Measurements from ENCODE around the gene PGPEP1.
"Not testable (repeated sequence)": the region's sequence is repeated elsewhere in the genome, so short reads cannot be mapped to it uniquely, and the experiment has no call there.

Gene PGPEP1

DNA sequence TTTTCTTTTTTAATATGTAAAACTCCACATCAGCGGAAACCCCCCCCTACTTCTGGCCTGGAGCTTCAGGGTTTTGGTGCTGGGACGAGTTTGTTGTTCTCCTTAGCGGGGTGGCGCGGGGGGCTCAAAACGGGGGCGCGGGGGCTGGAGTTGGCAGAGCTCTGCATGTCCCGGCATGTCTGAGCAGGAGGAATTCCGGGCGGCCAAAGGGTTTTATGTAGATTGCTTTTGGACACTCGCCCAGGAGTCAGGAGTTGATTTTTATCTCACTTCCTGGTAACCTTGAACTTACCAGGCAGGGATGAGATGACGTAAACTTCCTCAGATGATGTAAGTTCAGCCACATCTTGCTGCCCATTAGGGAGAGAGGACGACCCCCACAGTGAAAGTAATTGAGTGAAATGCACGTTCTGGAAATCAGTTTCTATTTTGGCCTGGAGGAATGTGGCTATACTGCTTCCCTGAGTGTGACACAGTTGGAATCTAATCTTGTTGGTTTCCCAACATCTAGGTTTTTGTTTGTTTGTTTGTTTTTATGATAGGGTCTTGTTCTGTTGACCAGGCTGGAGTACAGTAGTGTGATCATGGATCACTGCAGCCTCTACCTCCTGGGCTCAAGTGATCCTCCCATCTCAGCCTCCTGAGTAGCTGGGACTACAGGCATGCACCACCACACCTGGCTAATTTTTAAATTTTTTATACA, 24.6 kb downstream of the PGPEP1 start:
- DNase-seq = peak; percentile 99

DNA sequence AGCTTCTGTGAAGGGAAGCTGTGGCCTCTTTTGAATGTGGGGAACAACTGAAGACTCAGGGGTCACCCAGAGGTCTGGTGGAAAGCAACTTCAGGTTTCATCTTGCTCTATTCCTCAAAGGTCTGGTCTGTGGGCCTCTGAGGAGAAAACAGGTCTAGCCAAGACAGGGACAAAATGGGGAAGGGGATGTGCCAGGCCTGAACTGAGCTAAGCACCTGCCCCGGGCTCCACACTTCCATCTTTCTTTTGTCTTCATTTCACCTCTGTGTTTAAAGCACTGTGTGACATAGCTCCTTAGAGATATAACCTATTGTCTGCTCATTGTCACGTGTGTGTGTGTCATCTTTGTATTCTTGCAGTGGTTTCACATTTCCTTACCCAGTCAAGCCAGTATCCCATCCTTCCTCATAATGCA, 25.6 kb downstream of the PGPEP1 start:
- DNase-seq = no peak

DNA sequence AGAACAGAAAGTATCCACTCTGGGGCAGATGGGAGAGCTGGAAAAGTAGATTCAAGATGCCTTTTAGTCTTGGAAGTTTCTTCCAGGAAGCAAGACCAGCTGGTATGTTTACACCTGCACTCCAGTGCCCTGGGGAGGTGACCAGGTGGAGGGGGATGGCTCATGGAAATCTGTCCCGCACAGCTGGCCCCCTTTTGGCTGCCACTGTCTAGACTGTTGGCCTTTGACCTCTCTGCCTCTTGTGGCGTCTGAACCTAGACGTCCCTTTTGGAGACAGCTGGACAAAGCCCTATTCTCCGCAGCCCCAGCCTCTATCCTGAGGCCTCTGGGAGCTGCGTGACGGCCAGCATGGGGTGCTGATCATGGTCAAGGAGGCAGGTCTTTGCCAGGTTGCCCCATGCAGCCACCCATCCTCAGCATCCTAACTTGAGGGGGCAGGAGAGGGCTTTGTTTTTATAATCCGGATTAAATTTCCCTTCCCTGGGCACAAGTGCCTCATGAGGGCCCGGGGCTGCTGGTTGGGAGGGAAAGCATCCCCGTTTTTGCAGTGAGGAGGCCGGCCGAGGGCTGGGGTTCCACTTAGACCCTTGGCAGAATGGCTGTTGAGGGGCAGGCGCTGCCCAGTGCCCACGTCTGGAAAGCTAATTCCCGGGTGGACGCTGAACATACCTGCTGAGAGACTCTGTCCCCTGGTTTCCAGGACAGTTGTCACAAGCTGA, 28.3 kb downstream of the PGPEP1 start:
- no peak for DNase-seq

DNA sequence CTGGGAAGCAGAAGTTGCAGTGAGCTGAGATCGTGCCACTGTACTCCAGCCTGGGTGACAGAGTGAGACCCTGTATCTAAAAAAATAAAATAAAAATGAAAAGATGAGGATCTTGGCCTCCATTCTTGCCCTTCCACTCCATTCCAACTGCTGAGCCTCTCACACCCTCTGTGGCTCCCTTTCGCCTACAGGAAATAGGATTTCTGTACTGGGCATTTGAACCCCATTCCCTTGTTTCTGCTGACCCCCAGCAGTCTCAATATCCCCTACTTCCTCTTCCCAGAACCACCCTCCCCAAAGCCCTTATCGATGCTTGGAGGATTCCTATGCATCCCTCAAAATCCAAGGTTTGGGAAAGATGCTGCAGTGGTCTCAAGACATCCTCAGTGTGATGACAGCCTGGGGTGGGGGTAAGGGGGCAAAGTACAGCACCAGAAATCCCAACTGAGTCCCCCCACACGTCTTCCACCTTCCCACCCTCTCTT, 33.1 kb downstream of the PGPEP1 start:
- DNase-seq = no peak

DNA sequence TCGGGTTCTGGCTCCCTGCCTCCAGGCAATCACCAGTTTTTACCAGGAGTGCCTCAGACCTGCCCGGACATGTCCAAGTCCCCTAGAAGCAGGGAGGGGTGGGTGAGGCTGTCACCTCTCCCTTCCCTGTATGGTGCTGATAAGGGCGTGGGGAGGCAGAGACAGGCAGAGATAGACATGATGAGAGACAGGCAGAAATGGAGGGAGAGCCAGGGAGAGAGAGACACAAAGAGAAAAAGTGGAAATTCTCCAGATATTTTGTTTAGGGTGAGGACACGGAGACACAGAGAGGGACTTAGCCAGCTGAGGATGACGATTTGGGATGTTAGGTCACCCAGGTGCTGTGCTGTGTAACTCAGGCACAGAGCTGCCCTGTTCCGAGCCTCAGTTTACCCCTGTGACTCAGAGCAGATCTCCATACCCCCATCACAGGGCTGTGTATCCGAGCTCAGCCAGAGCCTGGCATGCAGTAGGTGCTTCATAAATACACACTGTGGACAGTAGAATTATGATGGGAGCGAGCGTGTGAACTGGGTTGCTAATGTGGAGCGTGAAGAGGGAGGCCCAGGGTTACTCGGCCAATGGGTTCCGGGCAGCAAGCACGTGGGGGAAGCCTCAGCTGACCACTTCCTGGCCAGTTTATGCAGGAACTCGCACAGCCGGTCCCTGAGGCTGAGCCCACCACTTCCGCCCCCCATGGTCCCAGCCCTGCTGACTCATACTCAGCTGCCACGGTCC, 33.7 kb downstream of the PGPEP1 start:
- peak; percentile 96 for DNase-seq

DNA sequence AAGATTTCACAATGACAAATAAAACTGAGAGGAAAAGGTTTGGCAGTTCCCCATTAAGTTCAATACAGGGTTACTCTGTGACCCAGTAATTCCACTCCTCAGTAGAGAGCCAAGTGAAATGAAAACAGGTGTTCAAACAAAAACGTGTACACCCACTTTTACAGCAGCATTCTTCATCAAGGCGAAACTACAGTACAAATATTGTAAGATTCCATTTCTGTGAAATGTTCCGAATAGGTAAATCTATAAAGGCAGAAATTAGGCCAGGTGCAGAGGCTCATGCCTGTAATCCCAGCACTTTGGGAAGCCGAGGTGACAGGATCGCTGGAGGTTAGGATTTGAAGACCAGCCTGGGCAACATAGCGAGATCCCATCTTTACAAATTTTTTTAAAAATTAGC, 36.6 kb downstream of the PGPEP1 start:
- DNase-seq = no peak

DNA sequence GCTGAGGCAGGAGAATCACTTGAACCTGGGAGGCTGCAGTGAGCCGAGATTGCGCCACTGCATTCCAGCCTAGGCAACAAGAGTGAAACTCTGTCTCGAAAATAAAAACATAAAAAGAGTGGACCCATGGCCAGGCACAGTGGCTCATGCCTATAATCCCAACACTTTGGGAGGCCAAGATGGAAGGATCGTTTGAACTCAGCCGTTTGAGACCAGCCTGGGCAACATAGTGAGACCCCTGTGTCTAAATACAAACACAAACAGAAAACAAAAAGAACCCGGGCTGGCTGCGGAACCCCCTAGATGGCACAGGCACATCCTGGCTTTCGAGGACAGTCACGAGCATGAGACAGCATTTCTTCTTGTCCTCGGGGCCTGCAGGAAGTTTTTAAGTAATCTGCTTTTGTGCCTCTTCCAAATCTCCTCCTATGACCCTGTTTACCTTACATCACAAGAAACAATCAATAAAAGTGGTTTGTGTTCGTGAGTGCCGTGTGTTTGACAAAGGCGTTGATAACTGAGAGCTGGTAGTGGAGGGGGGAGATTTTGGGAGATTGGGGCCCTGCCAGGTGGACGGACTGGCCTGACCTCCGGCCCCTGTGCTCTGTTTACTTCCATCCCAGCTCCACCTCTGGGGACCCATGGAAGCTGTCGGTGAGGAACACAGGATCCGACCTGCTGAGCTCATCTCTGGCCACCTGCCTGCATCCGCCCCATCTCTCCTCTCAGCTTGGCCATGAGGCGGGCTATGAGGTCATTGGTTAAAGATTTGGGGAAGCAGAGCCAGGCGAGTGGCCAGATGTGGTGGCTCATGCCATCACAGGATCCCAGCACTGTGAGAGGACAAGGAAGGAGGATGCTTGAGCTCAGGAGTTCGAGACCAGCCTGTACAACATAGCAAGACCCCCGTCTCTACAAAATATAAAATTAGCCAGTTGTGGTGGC, 39.7 kb downstream of the PGPEP1 start:
- DNase-seq = peak; percentile 83

DNA sequence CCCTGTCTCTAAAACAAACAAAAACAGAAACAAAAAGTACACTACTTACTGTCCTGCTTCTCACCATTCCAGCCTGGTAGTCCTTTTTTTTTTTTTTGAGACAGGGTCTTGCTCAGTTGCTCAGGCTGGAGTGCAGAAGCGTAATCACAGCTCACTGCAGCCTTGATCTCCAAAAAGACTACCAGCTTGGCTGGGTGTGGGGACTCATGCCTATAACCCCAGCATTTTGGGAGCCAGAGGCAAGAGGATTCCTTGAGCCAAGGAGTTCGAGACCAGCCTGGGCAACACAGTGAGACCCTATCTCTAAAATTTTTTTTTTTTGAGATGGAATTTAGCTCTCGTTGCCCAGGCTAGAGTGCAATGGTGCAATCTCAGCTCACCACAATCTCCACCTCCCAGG, 40.4 kb downstream of the PGPEP1 start:
- DNase-seq = no peak

DNA sequence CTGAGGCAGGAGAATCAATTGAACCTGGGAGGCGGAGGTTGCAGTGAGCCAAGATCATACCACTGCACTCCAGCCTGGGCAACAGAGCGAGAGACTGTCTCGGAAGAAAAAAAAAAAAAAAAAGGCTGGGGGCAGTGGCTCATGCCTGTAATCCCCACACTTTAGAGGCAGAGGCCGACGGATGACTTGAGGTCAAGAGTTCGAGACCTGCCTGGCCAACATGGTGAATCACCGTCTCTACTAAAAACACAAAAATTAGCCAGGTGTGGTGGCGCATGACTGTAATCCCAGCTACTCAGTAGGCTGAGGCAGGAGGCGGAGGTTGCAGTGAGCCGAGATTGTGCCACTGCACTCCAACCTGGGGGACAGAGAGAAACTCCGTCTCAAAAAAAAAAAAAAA, 43.2 kb downstream of the PGPEP1 start:
- not testable (repeated sequence) for DNase-seq

DNA sequence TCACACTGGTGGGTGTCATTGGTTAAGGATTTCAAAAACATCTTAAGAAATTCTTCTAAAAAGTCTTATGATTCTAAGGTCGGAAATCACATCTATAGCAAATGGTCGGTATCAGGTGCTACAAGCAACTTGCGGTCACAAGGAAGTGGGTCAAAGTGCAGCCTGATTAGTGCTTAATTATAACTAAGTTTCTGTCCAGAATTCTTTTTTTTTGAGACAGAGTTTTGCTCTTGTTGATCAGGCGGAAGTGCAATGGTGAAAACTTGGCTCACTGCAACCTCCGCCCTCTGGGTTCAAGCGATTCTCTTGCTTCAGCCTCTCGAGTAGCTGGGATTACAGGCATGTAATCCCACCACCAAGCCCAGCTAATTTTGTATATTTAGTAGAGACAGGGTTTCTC, 44.4 kb downstream of the PGPEP1 start:
- DNase-seq = no peak

DNA sequence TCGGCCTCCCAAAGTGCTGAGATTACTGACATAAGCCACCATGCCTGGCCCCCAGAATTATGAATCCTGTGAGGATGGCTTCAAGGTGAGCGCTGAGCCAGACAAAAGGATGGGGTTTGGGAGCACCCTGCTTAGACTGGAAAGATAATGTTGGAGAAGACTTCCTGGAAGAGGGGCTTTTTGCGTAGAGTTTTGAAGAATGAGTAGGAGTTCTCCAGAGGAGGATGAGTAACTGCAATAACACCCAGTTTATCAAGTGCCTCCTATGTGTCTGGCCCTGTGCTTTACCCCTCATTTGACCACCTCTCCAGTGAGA, 44.9 kb downstream of the PGPEP1 start:
- DNase-seq = no peak

DNA sequence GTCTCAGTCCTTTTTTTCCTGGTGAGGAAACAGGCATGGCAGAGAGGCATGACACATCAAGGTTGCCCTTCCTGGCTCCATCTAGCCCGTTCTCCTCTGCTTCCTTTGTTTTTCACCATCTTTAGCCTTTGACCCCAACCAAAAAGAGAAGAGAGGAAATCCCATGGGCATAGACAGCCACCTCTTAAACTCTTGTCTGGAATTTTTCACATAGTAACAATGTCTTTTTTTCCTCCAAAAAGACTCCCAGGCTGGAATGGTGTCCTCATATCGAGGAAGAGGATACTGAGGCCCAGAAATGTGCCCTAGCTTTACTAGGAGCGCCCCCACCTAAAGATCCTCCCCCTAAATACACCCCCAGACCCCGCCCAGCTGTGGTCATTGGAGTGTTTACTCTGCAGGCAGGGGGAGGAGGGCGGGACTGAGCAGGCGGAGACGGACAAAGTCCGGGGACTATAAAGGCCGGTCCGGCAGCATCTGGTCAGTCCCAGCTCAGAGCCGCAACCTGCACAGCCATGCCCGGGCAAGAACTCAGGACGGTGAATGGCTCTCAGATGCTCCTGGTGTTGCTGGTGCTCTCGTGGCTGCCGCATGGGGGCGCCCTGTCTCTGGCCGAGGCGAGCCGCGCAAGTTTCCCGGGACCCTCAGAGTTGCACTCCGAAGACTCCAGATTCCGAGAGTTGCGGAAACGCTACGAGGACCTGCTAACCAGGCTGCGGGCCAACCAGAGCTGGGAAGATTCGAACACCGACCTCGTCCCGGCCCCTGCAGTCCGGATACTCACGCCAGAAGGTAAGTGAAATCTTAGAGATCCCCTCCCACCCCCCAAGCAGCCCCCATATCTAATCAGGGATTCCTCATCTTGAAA, 45.5 kb downstream of the PGPEP1 start, which contains the start of gene GDF15:
TSS of gene GDF15 (plus strand) at position 484 of the 868 bp plus-strand sequence. CDS start at position 516, 32 bp downstream.
- DNase-seq = peak; percentile 75

DNA sequence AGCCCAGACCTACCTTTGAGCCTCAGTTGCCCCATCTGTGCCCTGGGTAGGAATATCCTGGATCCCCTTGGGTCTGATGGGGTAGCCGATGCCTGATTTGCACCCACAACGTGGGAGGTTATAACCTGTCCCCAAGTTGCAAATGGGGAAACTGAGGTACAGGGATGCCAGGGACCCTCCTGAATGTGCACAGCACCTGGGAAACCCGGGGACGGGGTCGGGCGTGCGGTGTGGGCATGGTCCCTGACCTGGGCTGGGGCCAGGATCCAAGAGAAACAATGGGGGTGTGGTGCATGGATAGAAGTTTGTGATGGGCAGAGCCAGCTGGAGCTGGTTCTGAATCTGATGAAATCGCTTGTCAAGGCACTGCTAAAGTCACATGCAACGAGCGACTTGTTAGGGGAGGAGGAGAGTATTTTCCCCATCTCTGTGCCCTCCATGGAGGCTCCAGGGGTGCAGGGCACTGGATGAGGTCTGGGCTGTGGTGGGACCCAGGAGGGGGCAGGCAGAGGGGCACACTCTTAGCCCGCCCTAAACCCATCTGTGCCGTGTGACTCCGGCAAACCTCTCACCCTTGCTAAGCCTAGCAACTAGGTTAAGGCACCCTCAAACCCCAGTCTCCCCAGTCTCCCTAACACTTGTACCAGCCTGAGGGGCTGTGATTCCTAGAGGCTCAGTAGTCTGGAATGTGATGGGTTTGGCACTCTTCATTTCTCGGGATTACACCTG, 46.3 kb downstream of the PGPEP1 start:
- DNase-seq = peak; percentile 73

DNA sequence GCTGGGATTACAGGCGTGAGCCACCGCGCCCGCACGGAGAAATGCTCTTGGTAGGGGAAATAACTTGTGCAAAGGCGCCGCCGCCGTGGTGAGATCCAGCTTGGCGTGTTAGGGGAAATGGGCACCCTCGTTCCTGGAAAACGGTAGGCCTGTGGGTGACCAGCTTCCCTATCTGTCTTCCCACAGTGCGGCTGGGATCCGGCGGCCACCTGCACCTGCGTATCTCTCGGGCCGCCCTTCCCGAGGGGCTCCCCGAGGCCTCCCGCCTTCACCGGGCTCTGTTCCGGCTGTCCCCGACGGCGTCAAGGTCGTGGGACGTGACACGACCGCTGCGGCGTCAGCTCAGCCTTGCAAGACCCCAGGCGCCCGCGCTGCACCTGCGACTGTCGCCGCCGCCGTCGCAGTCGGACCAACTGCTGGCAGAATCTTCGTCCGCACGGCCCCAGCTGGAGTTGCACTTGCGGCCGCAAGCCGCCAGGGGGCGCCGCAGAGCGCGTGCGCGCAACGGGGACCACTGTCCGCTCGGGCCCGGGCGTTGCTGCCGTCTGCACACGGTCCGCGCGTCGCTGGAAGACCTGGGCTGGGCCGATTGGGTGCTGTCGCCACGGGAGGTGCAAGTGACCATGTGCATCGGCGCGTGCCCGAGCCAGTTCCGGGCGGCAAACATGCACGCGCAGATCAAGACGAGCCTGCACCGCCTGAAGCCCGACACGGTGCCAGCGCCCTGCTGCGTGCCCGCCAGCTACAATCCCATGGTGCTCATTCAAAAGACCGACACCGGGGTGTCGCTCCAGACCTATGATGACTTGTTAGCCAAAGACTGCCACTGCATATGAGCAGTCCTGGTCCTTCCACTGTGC, 47.9 kb downstream of the PGPEP1 start:
- DNase-seq = peak; percentile 43

DNA sequence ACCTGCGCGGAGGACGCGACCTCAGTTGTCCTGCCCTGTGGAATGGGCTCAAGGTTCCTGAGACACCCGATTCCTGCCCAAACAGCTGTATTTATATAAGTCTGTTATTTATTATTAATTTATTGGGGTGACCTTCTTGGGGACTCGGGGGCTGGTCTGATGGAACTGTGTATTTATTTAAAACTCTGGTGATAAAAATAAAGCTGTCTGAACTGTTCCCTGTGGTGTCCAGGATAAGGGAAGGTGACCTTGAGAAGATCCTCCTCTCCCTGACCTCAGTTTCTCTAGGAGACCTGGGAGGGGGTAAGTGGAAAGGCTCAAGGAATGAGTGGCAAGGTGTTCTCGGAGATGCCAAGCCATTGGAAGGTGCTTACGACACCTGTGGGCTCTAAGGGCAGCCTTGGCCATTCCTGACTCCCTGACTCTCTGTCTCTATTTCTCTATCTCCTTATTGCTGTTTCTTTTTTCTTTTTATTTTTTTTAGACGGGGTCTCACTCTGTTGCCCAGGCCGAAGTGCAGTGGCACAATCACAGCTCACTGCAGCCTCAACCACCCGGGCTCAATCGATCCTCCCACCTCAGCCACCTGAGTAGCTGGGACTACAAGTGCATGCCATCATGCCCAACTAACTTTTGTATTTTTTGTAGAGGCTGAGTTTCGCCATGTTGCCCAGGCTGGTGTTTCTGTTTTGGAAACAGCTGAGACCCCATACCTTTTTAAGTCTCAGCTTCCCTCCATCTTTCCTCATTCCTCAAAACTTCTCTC, 48.7 kb downstream of the PGPEP1 start:
- DNase-seq = no peak

DNA sequence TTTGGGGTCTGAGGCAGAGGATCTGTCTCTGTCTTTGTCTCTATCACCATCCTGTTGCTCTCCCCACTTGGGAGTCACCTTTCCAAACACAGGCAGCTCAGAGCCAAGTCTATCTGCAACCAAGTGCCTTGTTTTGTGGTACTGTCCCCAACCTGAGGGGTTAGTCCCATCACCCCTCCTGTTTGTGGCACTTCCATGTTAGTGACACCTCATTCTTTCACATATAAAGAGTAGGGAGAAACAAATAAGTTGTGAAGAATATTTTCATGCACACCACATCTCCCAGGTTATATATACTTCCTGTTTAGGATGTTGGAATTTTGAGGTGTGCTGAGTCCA, 49.3 kb downstream of the PGPEP1 start:
- no peak for DNase-seq

DNA sequence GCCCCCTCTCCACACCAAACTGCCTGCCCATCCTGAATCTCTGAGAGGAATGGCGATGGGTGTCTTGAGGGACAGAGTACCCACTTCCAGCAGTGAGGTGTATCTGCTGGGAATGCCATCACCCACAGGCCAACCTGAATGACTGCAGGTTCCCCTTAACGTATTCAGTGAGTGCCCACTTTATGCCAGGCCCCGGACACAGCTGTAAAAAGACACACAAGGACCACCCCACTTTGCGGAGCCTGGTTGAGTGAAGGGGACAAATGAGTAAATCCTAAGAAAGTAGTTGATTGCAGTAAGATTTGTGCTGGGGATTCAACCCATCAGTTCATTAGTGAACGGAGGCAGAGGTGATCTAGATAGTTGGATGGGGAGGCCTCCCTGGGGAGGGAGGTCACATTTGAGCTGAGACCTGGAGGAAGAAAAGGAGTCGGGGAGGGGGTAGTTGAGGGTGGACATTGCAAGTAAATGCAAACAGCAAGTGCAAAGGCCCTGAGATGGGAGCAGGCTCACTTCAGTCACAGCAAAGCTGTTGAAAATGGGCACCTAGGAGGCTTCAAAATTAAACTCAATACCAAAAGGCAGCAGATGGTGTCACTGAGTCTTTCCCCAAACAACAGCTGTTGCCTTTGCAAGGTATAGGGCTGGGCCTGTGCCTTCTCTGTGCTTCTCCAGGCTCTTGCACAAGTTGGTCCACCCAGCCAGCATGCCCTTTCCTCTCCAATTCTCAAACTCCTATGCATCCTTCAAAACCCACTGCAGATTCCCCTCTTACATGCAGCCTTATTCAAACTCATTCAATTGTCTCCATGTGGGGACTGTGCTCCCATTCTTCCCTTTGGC, 49.9 kb downstream of the PGPEP1 start:
- no peak for DNase-seq

DNA sequence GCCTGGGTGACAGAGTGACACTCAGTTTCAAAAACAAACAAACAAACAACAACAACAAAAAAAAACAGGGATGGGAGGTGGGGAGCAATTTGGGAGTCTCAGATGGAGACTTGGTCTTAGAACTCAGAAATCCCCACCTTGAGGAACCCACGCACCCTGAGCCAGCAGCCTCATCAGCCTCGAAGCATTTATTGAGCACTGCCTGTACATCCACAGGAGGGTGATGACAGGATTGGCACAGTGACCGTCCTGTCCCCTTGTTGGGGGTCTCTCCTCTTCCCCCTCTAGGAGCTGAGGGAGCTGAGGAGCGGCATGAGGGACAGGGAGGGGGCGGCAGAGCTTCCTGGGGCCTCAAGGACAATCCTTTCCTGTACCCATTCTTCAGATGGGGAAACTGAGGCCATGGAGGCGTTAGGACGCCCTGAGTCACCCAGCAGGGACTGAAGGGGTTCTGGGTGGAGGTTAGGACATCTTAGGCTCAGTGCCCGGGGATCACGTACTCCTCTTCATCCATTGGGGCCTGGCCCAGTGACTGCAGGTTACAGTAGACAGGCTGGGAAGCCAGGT, 51.2 kb downstream of the PGPEP1 start:
- DNase-seq = no peak

Data from fibroblast of skin of abdomen (primary cell).